Transverse colon (tissue), 4 donors: Measurements from ENCODE around the gene TANGO2. TPM values are rescaled to one million over a fixed set of nuclear protein-coding genes. Genes with fewer than 3 reads are reported as not detected.

Experiments used
- DNase-seq: peaks from one replicate; pipeline ENCODE4 v3.0.0-alpha.2; 2019
- H3K27ac ChIP-seq, 4 donors: fragments of 200-600 bp; sonication (generic); 2 replicates each; pipeline ENCODE4 v1.5.1; 2016 to 2018; ENCODE audit warnings: inconsistent platforms in 4 of 4
- H3K27me3 ChIP-seq: fragments of 200-600 bp; sonication (generic); 2 replicates; pipeline ENCODE4 v1.5.1; 2017; ENCODE audit warnings: inconsistent platforms
- H3K36me3 ChIP-seq, 4 donors: fragments of 200-600 bp; sonication (generic); 2 replicates each; pipeline ENCODE4 v1.5.1; 2017 to 2019; ENCODE audit warnings: inconsistent platforms in 4 of 4
- H3K4me1 ChIP-seq, 4 donors: fragments of 200-600 bp; sonication (generic); 2 replicates each; pipeline ENCODE4 v1.5.1; 2017 to 2020; ENCODE audit warnings: inconsistent platforms in 4 of 4
- H3K4me3 ChIP-seq, 4 donors: fragments of 200-600 bp; sonication (generic); 1 replicate in 1 of 4; 2 replicates in 3 of 4; pipeline versions ENCODE4 v1.5.1 to v1.6.1; 2017 to 2019; ENCODE audit warnings: inconsistent platforms in 4 of 4
- H3K9me3 ChIP-seq, 2 donors: fragments of 200-600 bp; sonication (generic); 2 replicates each; pipeline ENCODE4 v1.5.1; 2017 to 2019; ENCODE audit warnings: inconsistent platforms in 2 of 2
- CTCF ChIP-seq, 5 experiments: fragments of 200-600 bp in 3 of 5; fragments of 450-650 bp in 2 of 5; sonication (generic) in 3 of 5; IDR thresholded peaks; 1 replicate in 2 of 5; 2 replicates in 3 of 5; pipeline ENCODE4 v1.5.1; 2016 to 2017; ENCODE audit warnings: antibody characterized with exemption in 5 of 5, inconsistent platforms in 3 of 5, mild to moderate bottlenecking in 2 of 5, moderate library complexity in 1 of 5
- EP300 ChIP-seq: sonication (generic); formaldehyde crosslinking; IDR thresholded peaks from one replicate; pipeline ENCODE4 v1.6.1; 2017; ENCODE audit warnings: antibody characterized with exemption, low read depth
- POLR2A ChIP-seq: fragments of 450-650 bp; IDR thresholded peaks from one replicate; pipeline ENCODE4 v1.6.1; 2016; ENCODE audit warnings: antibody characterized with exemption, mild to moderate bottlenecking, moderate library complexity
- POLR2AphosphoS5 ChIP-seq, 3 donors: sonication (generic); formaldehyde crosslinking; IDR thresholded peaks; one replicate each; pipeline ENCODE4 v1.6.1; 2016; ENCODE audit warnings: antibody characterized with exemption in 3 of 3
- WGBS, 2 donors: methylation state at CpG; one replicate each; pipeline ENCODE4 v1.1.5; 2018; ENCODE audit warnings: low coverage in 1 of 2; 5-methylcytosine and 5-hydroxymethylcytosine counted together
- in situ Hi-C, 4 donors: fragments of 200-750 bp; cut with MboI; loops; one replicate each; pipeline versions ENCODE4 v1.15.0 to v1.15.1; 2017; ENCODE audit warnings: low sequenced_read_pairs in 3 of 4, low pct_ligation_motif_present in 1 of 4, low pct_unique_long_range_greater_than_20kb in 1 of 4
- intact Hi-C: fragments of 100-400 bp; cut with DNase I; formaldehyde crosslinking; loops from one replicate; pipeline ENCODE4 v1.15.1; 2023; ENCODE audit warnings: low total_unique reads
- total RNA-seq, 4 donors: library from RNA; depleted of rRNA; stranded (reverse); fragments of >200 nt; gene quantifications; one replicate each; pipeline ENCODE4 v1.1.0, GENCODE V29; 2016

TANGO2 gene
- total RNA-seq, 4 donors from 2014 or later = 32.9 to 101 (median 50.6) TPM

- no peaks in the 10 kb centered on the region for H3K27me3 ChIP-seq
- intact Hi-C loops = no loop called here
- no peak overlapping the region for H3K27ac ChIP-seq
- no peaks in the 10 kb centered on the region for H3K9me3 ChIP-seq
- DNase-seq = no peak
- 85% methylated on average over 3 of the region's 3 CpGs; no CpG with 5 or more reads in 1 of the 2 donors for WGBS, 2 donors
- peaks cover 7 to 18% (median 13%) of the 10 kb centered on the region in 4 donors for H3K4me1 ChIP-seq
- no peaks in the 10 kb centered on the region for H3K36me3 ChIP-seq
- H3K4me3 ChIP-seq = no peak overlapping the region
- in situ Hi-C loops = no loop called here
- TF ChIP-seq POLR2A = no peak
- TF ChIP-seq EP300 = no peak
- TF ChIP-seq POLR2AphosphoS5 (IDR thresholded peaks at IDR 0.05) = no peak
- no peak for TF ChIP-seq CTCF (IDR thresholded peaks at IDR 0.05)
Observed at GRCh38 chr22:19989725-19990067, 31.2 kb upstream of the TANGO2 start.

- no peak for TF ChIP-seq EP300
- Histone ChIP-seq H3K27ac (no peak overlapping the region), H3K9me3 (no peaks in the 10 kb centered on the region), H3K27me3 (no peaks in the 10 kb centered on the region), H3K36me3 (no peaks in the 10 kb centered on the region), H3K4me3 (no peak overlapping the region), H3K4me1 (peaks cover 7 to 16% (median 13%) of the 10 kb centered on the region in 4 donors)
- intact Hi-C loops (no loop called here), in situ Hi-C loops (no loop called here)
- DNase-seq = no peak
- WGBS, 2 donors = 50% methylated on average over 2 of the region's 2 CpGs; no CpG with 5 or more reads in 1 of the 2 donors
Observed at GRCh38 chr22:19990188-19990587, 30.7 kb upstream of the TANGO2 start.

- WGBS, 2 donors = 91% methylated on average over 18 of the region's 20 CpGs; no CpG with 5 or more reads in 1 of the 2 donors
- H3K36me3 ChIP-seq = no peaks in the 10 kb centered on the region
- H3K9me3 ChIP-seq = no peaks in the 10 kb centered on the region
- no peak overlapping the region for H3K4me3 ChIP-seq
- TF ChIP-seq POLR2A (no peak), CTCF (IDR thresholded peaks at IDR 0.05) (no peak), EP300 (no peak), POLR2AphosphoS5 (IDR thresholded peaks at IDR 0.05) (no peak)
- peaks cover 6 to 15% (median 11%) of the 10 kb centered on the region in 4 donors for H3K4me1 ChIP-seq
- intact Hi-C loops = no loop called here
- no peak for DNase-seq
- no peaks in the 10 kb centered on the region for H3K27me3 ChIP-seq
- peak overlapping the region in 1 of 4 donors; percentile 34 for H3K27ac ChIP-seq
- in situ Hi-C loops = no loop called here
Observed at GRCh38 chr22:19990609-19991394, 30.1 kb upstream of the TANGO2 start.

- H3K4me3 ChIP-seq = no peak overlapping the region
- TF ChIP-seq POLR2AphosphoS5 (IDR thresholded peaks at IDR 0.05) = no peak
- no peak for TF ChIP-seq CTCF (IDR thresholded peaks at IDR 0.05)
- no peak for TF ChIP-seq POLR2A
- TF ChIP-seq EP300 = no peak
- peaks cover 1 to 10% (median 6%) of the 10 kb centered on the region in 4 donors for H3K4me1 ChIP-seq
- H3K9me3 ChIP-seq = no peaks in the 10 kb centered on the region
- no peaks in the 10 kb centered on the region for H3K27me3 ChIP-seq
- in situ Hi-C loops = no loop called here
- no peak for DNase-seq
- H3K36me3 ChIP-seq = no peaks in the 10 kb centered on the region
- H3K27ac ChIP-seq = peak overlapping the region in 1 of 4 donors; percentile 34
- intact Hi-C loops = no loop called here
Observed at GRCh38 chr22:19991395-19991644, 29.6 kb upstream of the TANGO2 start.
